WI38 (cell line): ENCODE data around the gene XCR1.

Experiments used
- H3K4me3 ChIP-seq: 2 replicates; pipeline ENCODE4 v1.5.1; 2011; ENCODE audit warnings: low read depth, mild to moderate bottlenecking, control low read depth, low read length
- CTCF ChIP-seq: IDR thresholded peaks from 2 replicates; pipeline ENCODE4 v1.5.1; 2012; ENCODE audit warnings: low read depth, mild to moderate bottlenecking, control low read depth, low read length

XCR1 gene

GRCh38 chr3:45985532-45986302 lies 41.6 kb downstream of the XCR1 start:
- H3K4me3 ChIP-seq = no peak overlapping the region
- no peak for TF ChIP-seq CTCF

GRCh38 chr3:45984331-45985312 lies 42.7 kb downstream of the XCR1 start:
- no peak for TF ChIP-seq CTCF
- H3K4me3 ChIP-seq = no peak overlapping the region

- H3K4me3 ChIP-seq = no peak overlapping the region
- TF ChIP-seq CTCF = no peak
Measured at GRCh38 chr3:45983770-45984169, 43.5 kb downstream of the XCR1 start.

GRCh38 chr3:45981346-45982074 lies 45.8 kb downstream of the XCR1 start:
- no peak overlapping the region for H3K4me3 ChIP-seq
- TF ChIP-seq CTCF = no peak

GRCh38 chr3:45980819-45981218 lies 46.5 kb downstream of the XCR1 start:
- TF ChIP-seq CTCF = no peak
- no peak overlapping the region for H3K4me3 ChIP-seq

GRCh38 chr3:45980229-45980813 lies 47.0 kb downstream of the XCR1 start:
- no peak overlapping the region for H3K4me3 ChIP-seq
- TF ChIP-seq CTCF = no peak
